ENCODE results near the gene HPCA. TPM values are rescaled to one million over a fixed set of nuclear protein-coding genes. Genes with fewer than 3 reads are reported as not detected.

HPCA gene
- total and polyA plus RNA-seq, 2 of the 13 experiments (the other 11 are each of a cell fraction or from before 2014, with no cell fraction given) = not detected

DNA sequence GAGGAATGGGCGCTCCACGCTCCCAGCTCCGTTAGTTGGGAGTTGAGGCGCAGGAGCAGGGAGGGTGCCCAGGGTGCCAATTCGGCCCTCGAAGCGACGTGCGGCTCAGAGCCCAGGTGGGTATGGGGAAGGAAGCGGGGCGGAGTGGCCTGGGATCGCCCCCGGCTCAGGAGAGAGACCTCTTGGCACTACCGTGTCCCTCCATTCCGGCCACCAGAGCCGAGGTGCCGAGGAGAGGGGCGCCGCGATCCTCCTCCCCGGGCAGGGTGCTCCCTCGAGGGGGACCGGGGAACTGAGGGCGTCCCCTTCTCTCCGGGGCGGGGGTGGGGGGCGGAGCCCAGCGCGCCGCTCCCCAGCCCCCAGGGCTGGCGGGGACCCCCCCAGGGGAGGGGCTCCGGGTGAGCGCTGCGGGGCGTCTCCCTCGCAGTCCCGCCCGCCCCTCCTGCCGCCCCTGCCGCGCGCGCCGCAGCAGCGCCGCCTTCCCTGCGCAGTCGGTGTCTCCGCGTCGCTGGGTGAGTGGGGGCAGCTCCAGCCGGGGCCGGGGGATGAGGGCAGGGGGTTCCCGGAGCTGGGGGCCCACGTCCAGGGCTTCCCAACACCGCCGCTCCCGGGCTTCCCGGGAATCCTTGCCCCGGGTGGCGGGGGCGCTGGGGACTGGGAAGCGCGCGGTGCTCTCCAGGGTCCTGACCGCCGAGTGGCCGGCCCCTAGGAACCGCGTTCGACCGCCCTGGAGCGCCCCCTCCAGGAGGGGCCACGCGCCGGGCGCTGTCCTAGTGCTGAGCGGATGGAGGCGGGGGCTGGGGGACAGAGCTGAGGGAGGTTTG lies at the start of gene HPCA (continued):
- TF ChIP-seq ZSCAN29 (CRISPR knock-in tag; conservative IDR thresholded peaks at IDR 0.05) = peak; percentile 75; the same call in 1 of the 2 replicates
- TF ChIP-seq ZNF672 (CRISPR knock-in tag; IDR thresholded peaks at IDR 0.05) = peak; percentile 61
- TF ChIP-seq, protein P1, sequence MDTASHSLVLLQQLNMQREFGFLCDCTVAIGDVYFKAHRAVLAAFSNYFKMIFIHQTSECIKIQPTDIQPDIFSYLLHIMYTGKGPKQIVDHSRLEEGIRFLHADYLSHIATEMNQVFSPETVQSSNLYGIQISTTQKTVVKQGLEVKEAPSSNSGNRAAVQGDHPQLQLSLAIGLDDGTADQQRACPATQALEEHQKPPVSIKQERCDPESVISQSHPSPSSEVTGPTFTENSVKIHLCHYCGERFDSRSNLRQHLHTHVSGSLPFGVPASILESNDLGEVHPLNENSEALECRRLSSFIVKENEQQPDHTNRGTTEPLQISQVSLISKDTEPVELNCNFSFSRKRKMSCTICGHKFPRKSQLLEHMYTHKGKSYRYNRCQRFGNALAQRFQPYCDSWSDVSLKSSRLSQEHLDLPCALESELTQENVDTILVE (CRISPR knock-in tag; IDR thresholded peaks at IDR 0.05) = peak; percentile 98
- TF ChIP-seq, protein P2, sequence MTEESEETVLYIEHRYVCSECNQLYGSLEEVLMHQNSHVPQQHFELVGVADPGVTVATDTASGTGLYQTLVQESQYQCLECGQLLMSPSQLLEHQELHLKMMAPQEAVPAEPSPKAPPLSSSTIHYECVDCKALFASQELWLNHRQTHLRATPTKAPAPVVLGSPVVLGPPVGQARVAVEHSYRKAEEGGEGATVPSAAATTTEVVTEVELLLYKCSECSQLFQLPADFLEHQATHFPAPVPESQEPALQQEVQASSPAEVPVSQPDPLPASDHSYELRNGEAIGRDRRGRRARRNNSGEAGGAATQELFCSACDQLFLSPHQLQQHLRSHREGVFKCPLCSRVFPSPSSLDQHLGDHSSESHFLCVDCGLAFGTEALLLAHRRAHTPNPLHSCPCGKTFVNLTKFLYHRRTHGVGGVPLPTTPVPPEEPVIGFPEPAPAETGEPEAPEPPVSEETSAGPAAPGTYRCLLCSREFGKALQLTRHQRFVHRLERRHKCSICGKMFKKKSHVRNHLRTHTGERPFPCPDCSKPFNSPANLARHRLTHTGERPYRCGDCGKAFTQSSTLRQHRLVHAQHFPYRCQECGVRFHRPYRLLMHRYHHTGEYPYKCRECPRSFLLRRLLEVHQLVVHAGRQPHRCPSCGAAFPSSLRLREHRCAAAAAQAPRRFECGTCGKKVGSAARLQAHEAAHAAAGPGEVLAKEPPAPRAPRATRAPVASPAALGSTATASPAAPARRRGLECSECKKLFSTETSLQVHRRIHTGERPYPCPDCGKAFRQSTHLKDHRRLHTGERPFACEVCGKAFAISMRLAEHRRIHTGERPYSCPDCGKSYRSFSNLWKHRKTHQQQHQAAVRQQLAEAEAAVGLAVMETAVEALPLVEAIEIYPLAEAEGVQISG (CRISPR knock-in tag; IDR thresholded peaks at IDR 0.05) = peak; percentile 89
- TF ChIP-seq PRPF4 (IDR thresholded peaks at IDR 0.05; ENCODE audit: low read depth, low read length, poor library complexity, severe bottlenecking) = no peak
- no peak for TF ChIP-seq RFX5 (IDR thresholded peaks at IDR 0.05; ENCODE audit: low read depth, low read length)
- TF ChIP-seq, protein P3, sequence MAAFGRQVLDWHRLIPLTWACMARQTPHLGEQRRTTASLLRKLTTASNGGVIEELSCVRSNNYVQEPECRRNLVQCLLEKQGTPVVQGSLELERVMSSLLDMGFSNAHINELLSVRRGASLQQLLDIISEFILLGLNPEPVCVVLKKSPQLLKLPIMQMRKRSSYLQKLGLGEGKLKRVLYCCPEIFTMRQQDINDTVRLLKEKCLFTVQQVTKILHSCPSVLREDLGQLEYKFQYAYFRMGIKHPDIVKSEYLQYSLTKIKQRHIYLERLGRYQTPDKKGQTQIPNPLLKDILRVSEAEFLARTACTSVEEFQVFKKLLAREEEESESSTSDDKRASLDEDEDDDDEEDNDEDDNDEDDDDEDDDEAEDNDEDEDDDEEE (CRISPR knock-in tag; IDR thresholded peaks at IDR 0.05) = peak; percentile 99
- TF ChIP-seq CAMTA2 (CRISPR knock-in tag; IDR thresholded peaks at IDR 0.05; ENCODE audit: borderline replicate concordance) = peak; percentile 98; the same call in 1 of the 2 replicates
- TF ChIP-seq, protein P4, sequence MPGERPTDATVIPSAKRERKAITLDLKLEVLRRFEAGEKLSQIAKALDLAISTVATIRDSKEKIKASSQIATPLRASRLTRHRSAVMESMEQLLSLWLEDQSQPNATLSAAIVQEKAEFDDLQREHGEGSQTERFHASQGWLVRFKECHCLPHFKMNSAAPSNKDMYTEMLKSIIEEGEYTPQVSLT (CRISPR knock-in tag; IDR thresholded peaks at IDR 0.05; ENCODE audit: borderline replicate concordance, low read depth) = peak; percentile 51; the same call in 1 of the 2 replicates
- peak; percentile 97 for TF ChIP-seq GPN1 (CRISPR knock-in tag; IDR thresholded peaks at IDR 0.05; ENCODE audit: borderline replicate concordance)
- TF ChIP-seq FOXA1 (IDR thresholded peaks at IDR 0.05) = no peak
- 0 out of 2 replicates have a peak, but pooled peaks have one; percentile 4 for TF ChIP-seq FOXA1 (CRISPR knock-in tag; IDR thresholded peaks at IDR 0.05)
- TF ChIP-seq CCDC6 (CRISPR knock-in tag; IDR thresholded peaks at IDR 0.05) = peak; percentile 97
- peak; percentile 84 for TF ChIP-seq NCOA2 (CRISPR knock-in tag; IDR thresholded peaks at IDR 0.05)
- peak; percentile 59; the same call in 1 of the 2 replicates for TF ChIP-seq SPEN (CRISPR knock-in tag; IDR thresholded peaks at IDR 0.05; ENCODE audit: low read depth)
- TF ChIP-seq PAX8 (CRISPR knock-in tag; IDR thresholded peaks at IDR 0.05; ENCODE audit: borderline replicate concordance) = peak; percentile 62; the same call in 1 of the 2 replicates
- no peak for TF ChIP-seq MLLT10 (CRISPR knock-in tag; IDR thresholded peaks at IDR 0.05)
- TF ChIP-seq ZNF33A (CRISPR knock-in tag; IDR thresholded peaks at IDR 0.05; ENCODE audit: borderline replicate concordance) = peak; percentile 85; the same call in 1 of the 2 replicates
- TF ChIP-seq, protein P5, sequence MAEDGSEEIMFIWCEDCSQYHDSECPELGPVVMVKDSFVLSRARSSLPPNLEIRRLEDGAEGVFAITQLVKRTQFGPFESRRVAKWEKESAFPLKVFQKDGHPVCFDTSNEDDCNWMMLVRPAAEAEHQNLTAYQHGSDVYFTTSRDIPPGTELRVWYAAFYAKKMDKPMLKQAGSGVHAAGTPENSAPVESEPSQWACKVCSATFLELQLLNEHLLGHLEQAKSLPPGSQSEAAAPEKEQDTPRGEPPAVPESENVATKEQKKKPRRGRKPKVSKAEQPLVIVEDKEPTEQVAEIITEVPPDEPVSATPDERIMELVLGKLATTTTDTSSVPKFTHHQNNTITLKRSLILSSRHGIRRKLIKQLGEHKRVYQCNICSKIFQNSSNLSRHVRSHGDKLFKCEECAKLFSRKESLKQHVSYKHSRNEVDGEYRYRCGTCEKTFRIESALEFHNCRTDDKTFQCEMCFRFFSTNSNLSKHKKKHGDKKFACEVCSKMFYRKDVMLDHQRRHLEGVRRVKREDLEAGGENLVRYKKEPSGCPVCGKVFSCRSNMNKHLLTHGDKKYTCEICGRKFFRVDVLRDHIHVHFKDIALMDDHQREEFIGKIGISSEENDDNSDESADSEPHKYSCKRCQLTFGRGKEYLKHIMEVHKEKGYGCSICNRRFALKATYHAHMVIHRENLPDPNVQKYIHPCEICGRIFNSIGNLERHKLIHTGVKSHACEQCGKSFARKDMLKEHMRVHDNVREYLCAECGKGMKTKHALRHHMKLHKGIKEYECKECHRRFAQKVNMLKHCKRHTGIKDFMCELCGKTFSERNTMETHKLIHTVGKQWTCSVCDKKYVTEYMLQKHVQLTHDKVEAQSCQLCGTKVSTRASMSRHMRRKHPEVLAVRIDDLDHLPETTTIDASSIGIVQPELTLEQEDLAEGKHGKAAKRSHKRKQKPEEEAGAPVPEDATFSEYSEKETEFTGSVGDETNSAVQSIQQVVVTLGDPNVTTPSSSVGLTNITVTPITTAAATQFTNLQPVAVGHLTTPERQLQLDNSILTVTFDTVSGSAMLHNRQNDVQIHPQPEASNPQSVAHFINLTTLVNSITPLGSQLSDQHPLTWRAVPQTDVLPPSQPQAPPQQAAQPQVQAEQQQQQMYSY (CRISPR knock-in tag; IDR thresholded peaks at IDR 0.05) = peak; percentile 80
- peak; percentile 55 for TF ChIP-seq ELF1 (CRISPR knock-in tag; IDR thresholded peaks at IDR 0.05)
